Measurements from ENCODE around the gene POLA1.

The POLA1 gene

GRCh38 chrX:25004040-25004439 is 310.3 kb downstream of the POLA1 start:
- no peaks in the 10 kb centered on the region for H3K36me3 ChIP-seq (ENCODE audit: control insufficient read depth, insufficient read depth, low read length)
- no peaks in the 10 kb centered on the region for H3K79me2 ChIP-seq (ENCODE audit: control insufficient read depth, insufficient read depth, low read length)
- no peak overlapping the region for H4K8ac ChIP-seq (ENCODE audit: low read depth, low read length)
- DNase-seq = no peak
- no peak overlapping the region for H2AK5ac ChIP-seq (ENCODE audit: low read length)
- no peaks in the 10 kb centered on the region for H3K4me1 ChIP-seq (ENCODE audit: control insufficient read depth, low read depth, low read length)
- no peak overlapping the region for H3K4me2 ChIP-seq (ENCODE audit: low read length)
- no peak overlapping the region for H2BK120ac ChIP-seq (ENCODE audit: low read depth, low read length)
- no peak overlapping the region for H2BK5ac ChIP-seq (ENCODE audit: low read length)
- H3K79me1 ChIP-seq (ENCODE audit: low read length) = no peaks in the 10 kb centered on the region
- H3K4ac ChIP-seq (ENCODE audit: low read depth, low read length) = no peak overlapping the region
- no peak overlapping the region for H4K5ac ChIP-seq (ENCODE audit: low read length)
- no peak overlapping the region for H3K4me3 ChIP-seq (ENCODE audit: low read length)
- H3K56ac ChIP-seq (ENCODE audit: low read length) = no peak overlapping the region
- no peak overlapping the region for H3K23ac ChIP-seq (ENCODE audit: low read length)
- no CpG with 5 or more reads among the region's 10 CpGs for WGBS (ENCODE audit: extremely low coverage, insufficient coverage, low lambda C conversion rate)
- H2BK15ac ChIP-seq (replicated peaks; ENCODE audit: low read depth) = no peak overlapping the region
- no peak overlapping the region for H3K18ac ChIP-seq (ENCODE audit: low read length)
- no peak overlapping the region for H3K27ac ChIP-seq (ENCODE audit: low read depth, low read length)
- H3K27me3 ChIP-seq (ENCODE audit: insufficient read depth, low read length, poor library complexity) = peaks cover 41% of the 10 kb centered on the region
- no peak overlapping the region for H3K9ac ChIP-seq (ENCODE audit: low read length)

DNA sequence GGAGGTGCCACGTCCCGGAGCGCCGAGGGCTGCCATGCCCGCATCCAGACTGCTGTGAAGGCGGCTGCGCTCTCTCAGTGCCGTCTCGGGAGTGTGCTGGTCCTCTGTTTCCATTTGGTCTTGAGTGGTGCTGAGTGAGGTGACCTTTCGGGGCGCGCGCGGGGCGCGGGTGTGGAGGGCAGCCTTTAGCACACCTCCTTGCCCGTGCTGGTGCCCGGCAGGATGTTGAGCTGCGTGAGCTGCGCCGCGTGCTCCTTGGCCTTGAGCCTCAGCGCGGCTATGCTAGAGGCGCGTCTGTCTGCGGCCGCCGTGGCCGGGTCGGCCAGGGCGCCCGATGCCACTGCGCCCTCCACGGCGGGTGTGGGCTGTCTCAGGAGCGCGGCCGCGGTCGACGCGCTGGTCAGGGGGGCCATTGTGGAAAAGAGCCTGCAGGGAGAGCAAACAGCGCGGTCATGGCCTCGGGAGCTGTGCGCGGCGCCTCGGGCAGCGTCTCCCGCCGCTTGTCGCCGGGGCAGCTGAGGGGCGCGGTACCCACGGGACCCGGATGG is 310.8 kb downstream of the POLA1 start:
- Histone ChIP-seq H3K36me3 (ENCODE audit: control insufficient read depth, insufficient read depth, low read length) (no peaks in the 10 kb centered on the region), H3K27ac (ENCODE audit: low read depth, low read length) (no peak overlapping the region), H3K4me1 (ENCODE audit: control insufficient read depth, low read depth, low read length) (no peaks in the 10 kb centered on the region), H3K4ac (ENCODE audit: low read depth, low read length) (no peak overlapping the region), H3K23ac (ENCODE audit: low read length) (no peak overlapping the region), H2BK5ac (ENCODE audit: low read length) (no peak overlapping the region), H4K5ac (ENCODE audit: low read length) (no peak overlapping the region), H3K79me1 (ENCODE audit: low read length) (no peaks in the 10 kb centered on the region), H3K79me2 (ENCODE audit: control insufficient read depth, insufficient read depth, low read length) (no peaks in the 10 kb centered on the region), H4K8ac (ENCODE audit: low read depth, low read length) (no peak overlapping the region), H2AK5ac (ENCODE audit: low read length) (no peak overlapping the region), H3K9ac (ENCODE audit: low read length) (no peak overlapping the region), H3K18ac (ENCODE audit: low read length) (no peak overlapping the region), H3K4me2 (ENCODE audit: low read length) (no peak overlapping the region), H3K56ac (ENCODE audit: low read length) (peak overlapping the region; percentile 2), H2BK15ac (replicated peaks; ENCODE audit: low read depth) (no peak overlapping the region), H2BK120ac (ENCODE audit: low read depth, low read length) (no peak overlapping the region), H3K4me3 (ENCODE audit: low read length) (no peak overlapping the region), H3K27me3 (ENCODE audit: insufficient read depth, low read length, poor library complexity) (peaks cover 46% of the 10 kb centered on the region)
- DNase-seq = no peak
- WGBS (ENCODE audit: extremely low coverage, insufficient coverage, low lambda C conversion rate) = no CpG with 5 or more reads among the region's 59 CpGs

GRCh38 chrX:25005034-25005381 is 311.3 kb downstream of the POLA1 start:
- Histone ChIP-seq H4K5ac (ENCODE audit: low read length) (no peak overlapping the region), H4K8ac (ENCODE audit: low read depth, low read length) (no peak overlapping the region), H2BK120ac (ENCODE audit: low read depth, low read length) (no peak overlapping the region), H3K4me3 (ENCODE audit: low read length) (no peak overlapping the region), H3K4me2 (ENCODE audit: low read length) (no peak overlapping the region), H2BK5ac (ENCODE audit: low read length) (no peak overlapping the region), H2AK5ac (ENCODE audit: low read length) (no peak overlapping the region), H3K79me2 (ENCODE audit: control insufficient read depth, insufficient read depth, low read length) (no peaks in the 10 kb centered on the region), H2BK15ac (replicated peaks; ENCODE audit: low read depth) (no peak overlapping the region), H3K36me3 (ENCODE audit: control insufficient read depth, insufficient read depth, low read length) (no peaks in the 10 kb centered on the region), H3K27ac (ENCODE audit: low read depth, low read length) (no peak overlapping the region), H3K23ac (ENCODE audit: low read length) (no peak overlapping the region), H3K4ac (ENCODE audit: low read depth, low read length) (no peak overlapping the region), H3K4me1 (ENCODE audit: control insufficient read depth, low read depth, low read length) (no peaks in the 10 kb centered on the region), H3K56ac (ENCODE audit: low read length) (no peak overlapping the region), H3K27me3 (ENCODE audit: insufficient read depth, low read length, poor library complexity) (peaks cover 50% of the 10 kb centered on the region), H3K79me1 (ENCODE audit: low read length) (no peaks in the 10 kb centered on the region), H3K9ac (ENCODE audit: low read length) (no peak overlapping the region), H3K18ac (ENCODE audit: low read length) (no peak overlapping the region)
- no peak for DNase-seq
- WGBS (ENCODE audit: extremely low coverage, insufficient coverage, low lambda C conversion rate) = no CpG with 5 or more reads among the region's 23 CpGs

DNA sequence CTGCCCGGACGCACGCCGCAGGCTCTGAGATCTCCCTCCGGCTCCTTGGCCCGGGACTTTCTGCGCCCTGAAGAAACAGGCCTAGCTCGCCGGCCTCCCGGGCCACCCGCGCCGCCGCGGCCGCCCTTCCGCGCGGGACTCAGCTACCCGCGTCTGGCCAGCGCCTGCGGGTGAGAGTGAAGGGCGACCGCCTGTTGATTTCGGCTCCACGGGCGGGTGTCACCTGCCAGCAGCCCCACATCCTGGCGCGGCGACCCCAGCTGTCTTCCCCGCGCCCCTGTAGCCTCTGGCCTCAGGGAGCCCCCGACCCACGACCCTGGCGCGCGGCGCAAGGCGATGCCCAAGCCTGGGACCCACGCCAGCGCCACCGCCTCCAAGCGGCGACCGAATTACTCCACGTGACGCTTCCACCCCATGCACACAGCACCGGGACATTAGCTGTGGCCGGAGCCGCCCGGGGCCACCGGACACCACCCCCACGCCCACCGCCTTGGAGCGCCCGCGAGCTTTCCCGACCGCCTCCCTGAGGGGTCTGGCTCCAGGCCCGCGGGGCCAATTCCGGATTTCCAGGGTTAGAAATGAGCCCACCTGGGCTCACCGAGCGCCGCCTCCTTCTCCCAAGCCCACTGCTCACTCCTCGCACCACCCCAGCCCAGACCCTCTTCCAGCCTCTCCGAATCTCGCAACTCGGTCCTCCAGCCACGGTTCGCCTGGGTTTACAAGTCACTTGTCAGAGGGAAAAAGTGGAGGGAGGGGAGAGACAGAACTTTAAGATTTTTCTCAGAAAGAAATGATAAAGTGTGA is 311.9 kb downstream of the POLA1 start:
- DNase-seq = no peak
- no peak overlapping the region for H3K4ac ChIP-seq (ENCODE audit: low read depth, low read length)
- no peak overlapping the region for H2BK15ac ChIP-seq (replicated peaks; ENCODE audit: low read depth)
- no peak overlapping the region for H4K8ac ChIP-seq (ENCODE audit: low read depth, low read length)
- H3K27me3 ChIP-seq (ENCODE audit: insufficient read depth, low read length, poor library complexity) = peaks cover 54% of the 10 kb centered on the region
- H3K18ac ChIP-seq (ENCODE audit: low read length) = no peak overlapping the region
- no peak overlapping the region for H4K5ac ChIP-seq (ENCODE audit: low read length)
- H3K36me3 ChIP-seq (ENCODE audit: control insufficient read depth, insufficient read depth, low read length) = no peaks in the 10 kb centered on the region
- H3K9ac ChIP-seq (ENCODE audit: low read length) = no peak overlapping the region
- WGBS (ENCODE audit: extremely low coverage, insufficient coverage, low lambda C conversion rate) = no CpG with 5 or more reads among the region's 72 CpGs
- H3K4me1 ChIP-seq (ENCODE audit: control insufficient read depth, low read depth, low read length) = no peaks in the 10 kb centered on the region
- no peak overlapping the region for H3K27ac ChIP-seq (ENCODE audit: low read depth, low read length)
- no peaks in the 10 kb centered on the region for H3K79me1 ChIP-seq (ENCODE audit: low read length)
- no peak overlapping the region for H2BK5ac ChIP-seq (ENCODE audit: low read length)
- H3K23ac ChIP-seq (ENCODE audit: low read length) = no peak overlapping the region
- H3K4me2 ChIP-seq (ENCODE audit: low read length) = no peak overlapping the region
- H2AK5ac ChIP-seq (ENCODE audit: low read length) = no peak overlapping the region
- H3K4me3 ChIP-seq (ENCODE audit: low read length) = no peak overlapping the region
- H3K79me2 ChIP-seq (ENCODE audit: control insufficient read depth, insufficient read depth, low read length) = no peaks in the 10 kb centered on the region
- no peak overlapping the region for H2BK120ac ChIP-seq (ENCODE audit: low read depth, low read length)
- H3K56ac ChIP-seq (ENCODE audit: low read length) = no peak overlapping the region

- Histone ChIP-seq H2AK5ac (ENCODE audit: low read length) (no peak overlapping the region), H3K27ac (ENCODE audit: low read depth, low read length) (no peak overlapping the region), H4K5ac (ENCODE audit: low read length) (no peak overlapping the region), H3K4me1 (ENCODE audit: control insufficient read depth, low read depth, low read length) (no peaks in the 10 kb centered on the region), H3K79me2 (ENCODE audit: control insufficient read depth, insufficient read depth, low read length) (no peaks in the 10 kb centered on the region), H3K36me3 (ENCODE audit: control insufficient read depth, insufficient read depth, low read length) (no peaks in the 10 kb centered on the region), H3K23ac (ENCODE audit: low read length) (no peak overlapping the region), H2BK5ac (ENCODE audit: low read length) (no peak overlapping the region), H2BK120ac (ENCODE audit: low read depth, low read length) (no peak overlapping the region), H3K27me3 (ENCODE audit: insufficient read depth, low read length, poor library complexity) (peaks cover 65% of the 10 kb centered on the region), H3K18ac (ENCODE audit: low read length) (no peak overlapping the region), H3K4me3 (ENCODE audit: low read length) (no peak overlapping the region), H4K8ac (ENCODE audit: low read depth, low read length) (no peak overlapping the region), H3K9ac (ENCODE audit: low read length) (no peak overlapping the region), H3K4me2 (ENCODE audit: low read length) (no peak overlapping the region), H2BK15ac (replicated peaks; ENCODE audit: low read depth) (no peak overlapping the region), H3K4ac (ENCODE audit: low read depth, low read length) (no peak overlapping the region), H3K56ac (ENCODE audit: low read length) (no peak overlapping the region), H3K79me1 (ENCODE audit: low read length) (no peaks in the 10 kb centered on the region)
- DNase-seq = no peak
- no CpG with 5 or more reads among the region's 7 CpGs for WGBS (ENCODE audit: extremely low coverage, insufficient coverage, low lambda C conversion rate)
Observed at GRCh38 chrX:25006586-25007058, 312.9 kb downstream of the POLA1 start.
